ENCODE measurements around the gene LAMB4. TPM values are rescaled to one million over a fixed set of nuclear protein-coding genes. Genes with fewer than 3 reads are reported as not detected.

The LAMB4 gene
- total and polyA plus RNA-seq, 10 donors = 0.03 to 0.94 (median 0.22) TPM; not detected in 2

- intact Hi-C loops (cut with DNase I; ENCODE audit: low total_unique reads) = no loop called here
- no peak overlapping the region for H3K27ac ChIP-seq
- TF ChIP-seq CTCF (IDR thresholded peaks at IDR 0.05 in 8 of 11, conservative IDR thresholded peaks at IDR 0.05 in 3 of 11) (no peak), POLR2A (IDR thresholded peaks at IDR 0.05) (no peak)
- no peaks in the 10 kb centered on the region for H3K4me1 ChIP-seq
- DNase-seq = no peak
- H3K27me3 ChIP-seq (replicated peaks in 1 of 7) = no peaks in the 10 kb centered on the region
- peaks cover 0 to 44% (median 0%) of the 10 kb centered on the region in 6 donors for H3K36me3 ChIP-seq
- H3K4me3 ChIP-seq = no peak overlapping the region
- 84 to 95% (median 87%) methylated on average over 5 of the region's 5 CpGs for WGBS, 5 donors
- H3K9me3 ChIP-seq = no peaks in the 10 kb centered on the region
Observed at GRCh38 chr7:107978815-107979408, 151.2 kb downstream of the LAMB4 start.

- TF ChIP-seq POLR2A (IDR thresholded peaks at IDR 0.05) (no peak), CTCF (IDR thresholded peaks at IDR 0.05 in 8 of 11, conservative IDR thresholded peaks at IDR 0.05 in 3 of 11) (no peak), POLR2AphosphoS5 (IDR thresholded peaks at IDR 0.05) (no peak)
- 78 to 92% (median 87%) methylated on average over 4 of the region's 4 CpGs for WGBS, 5 donors
- Histone ChIP-seq H3K36me3 (peaks cover 0 to 47% (median 0%) of the 10 kb centered on the region in 6 donors), H3K4me3 (no peak overlapping the region), H3K27ac (peak overlapping the region in 3 of 8 donors; percentile 5 to 41 (median 40)), H3K27me3 (replicated peaks in 1 of 7) (no peaks in the 10 kb centered on the region), H3K9me3 (no peaks in the 10 kb centered on the region), H3K4me1 (peaks cover 0 to 5% (median 0%) of the 10 kb centered on the region in 6 donors)
- intact Hi-C loops (cut with DNase I; ENCODE audit: low total_unique reads) = no loop called here
- no peak for DNase-seq
Observed at GRCh38 chr7:107977048-107977447, 153.1 kb downstream of the LAMB4 start.

GRCh38 chr7:107976620-107977019 lies 153.5 kb downstream of the LAMB4 start:
- Histone ChIP-seq H3K27ac (peak overlapping the region in 1 of 8 donors; percentile 41), H3K27me3 (replicated peaks in 1 of 7) (no peaks in the 10 kb centered on the region), H3K9me3 (no peaks in the 10 kb centered on the region), H3K4me1 (peaks cover 0 to 5% (median 0%) of the 10 kb centered on the region in 6 donors), H3K4me3 (no peak overlapping the region), H3K36me3 (peaks cover 0 to 47% (median 0%) of the 10 kb centered on the region in 6 donors)
- intact Hi-C loops (cut with DNase I; ENCODE audit: low total_unique reads) = no loop called here
- 50 to 97% (median 90%) methylated on average over 1 of the region's 1 CpG for WGBS, 5 donors
- TF ChIP-seq POLR2AphosphoS5 (IDR thresholded peaks at IDR 0.05) (peak in 1 of 3 donors; percentile 2), POLR2A (IDR thresholded peaks at IDR 0.05) (no peak)
- no peak for DNase-seq

- Histone ChIP-seq H3K27me3 (replicated peaks in 1 of 7) (no peaks in the 10 kb centered on the region), H3K36me3 (peaks cover 0 to 47% (median 0%) of the 10 kb centered on the region in 6 donors), H3K4me3 (no peak overlapping the region), H3K27ac (peak overlapping the region in 1 of 8 donors; percentile 21), H3K4me1 (peaks cover 0 to 5% (median 0%) of the 10 kb centered on the region in 6 donors), H3K9me3 (no peaks in the 10 kb centered on the region)
- intact Hi-C loops (cut with DNase I; ENCODE audit: low total_unique reads) = no loop called here
- TF ChIP-seq POLR2AphosphoS5 (IDR thresholded peaks at IDR 0.05) (no peak), CTCF (IDR thresholded peaks at IDR 0.05 in 8 of 11, conservative IDR thresholded peaks at IDR 0.05 in 3 of 11) (no peak), POLR2A (IDR thresholded peaks at IDR 0.05) (no peak)
- 92 to 95% (median 92%) methylated on average over 13 of the region's 13 CpGs for WGBS, 5 donors
- no peak for DNase-seq
Observed at GRCh38 chr7:107975394-107976013, 154.7 kb downstream of the LAMB4 start.
